Endothelial cell of umbilical vein (primary cell): ENCODE results near the gene DYRK1A. TPM values are rescaled to one million over a fixed set of nuclear protein-coding genes. Genes with fewer than 3 reads are reported as not detected.

Experiments used
- BruUV-seq: library from RNA; stranded (reverse); fragments of 400-500 nt; replicated peaks from 2 replicates; lab custom pipeline; 2021; lab: Mats Ljungman, UMichigan
- CTCF ChIA-PET: fragments of 300-600, 350-600 bp; sonication (Branson Sonifier 250); formaldehyde crosslinking; loops from one replicate; lab custom pipeline; 2021; ENCODE audit warnings: antibody characterized with exemption, inconsistent platforms; lab: Charles Lee
- POLR2A ChIA-PET: fragments of 300-600, 350-600 bp; sonication (Branson Sonifier 250); formaldehyde crosslinking; loops from one replicate; lab custom pipeline; 2021; ENCODE audit warnings: antibody characterized with exemption, inconsistent platforms; lab: Charles Lee
- DNase-seq: peaks from one replicate; pipeline ENCODE4 v3.0.0-alpha.2; 2011; ENCODE audit warnings: low read depth, low spot score
- FAIRE-seq: peaks from 2 replicates; lab custom pipeline; 2011; peaks lifted over from hg19 to GRCh38; lab: Jason Lieb, UNC
- H2AFZ ChIP-seq: 2 replicates; pipeline ENCODE4 v1.6.0; 2012; ENCODE audit warnings: low read depth, low read length, control low read depth, inconsistent platforms
- H3K27ac ChIP-seq: 2 replicates; pipeline ENCODE4 v1.5.1; 2011; ENCODE audit warnings: low read depth, mild to moderate bottlenecking, control low read depth, low read length, moderate library complexity; ENCODE audit not compliant: insufficient read depth
- H3K27me3 ChIP-seq, 2 experiments: 2 replicates each; pipeline versions ENCODE4 v1.6.0 to v1.6.1; 2011; ENCODE audit warnings: low read length in 2 of 2, mixed read lengths in 1 of 2; ENCODE audit not compliant: control insufficient read depth in 2 of 2, insufficient read depth in 2 of 2
- H3K36me3 ChIP-seq, 2 experiments: 2 replicates in 1 of 2; 3 replicates in 1 of 2; pipeline ENCODE4 v1.5.1; 2011; ENCODE audit warnings: low read length in 2 of 2, mild to moderate bottlenecking in 1 of 2, moderate library complexity in 1 of 2; ENCODE audit not compliant: control insufficient read depth in 2 of 2, insufficient read depth in 2 of 2; ENCODE audit errors: extremely low read depth in 1 of 2
- H3K4me1 ChIP-seq: 3 replicates; pipeline ENCODE4 v1.5.1; 2011; ENCODE audit warnings: mild to moderate bottlenecking, low read length; ENCODE audit not compliant: control insufficient read depth, insufficient read depth; ENCODE audit errors: extremely low read depth
- H3K4me2 ChIP-seq: 2 replicates; pipeline ENCODE4 v1.6.1; 2011; ENCODE audit warnings: low read length, control low read depth, mixed read lengths; ENCODE audit not compliant: insufficient read depth
- H3K4me3 ChIP-seq, 3 experiments: fragments of 200-600 bp in 1 of 3; sonication (generic), shearing (Covaris generic) in 1 of 3; replicated peaks in 1 of 3; 2 replicates each; pipeline ENCODE4 v1.5.1; 2011 to 2016; ENCODE audit warnings: control low read depth in 3 of 3, low read length in 3 of 3, mild to moderate bottlenecking in 2 of 3, inconsistent platforms in 1 of 3, low read depth in 1 of 3, moderate library complexity in 1 of 3; ENCODE audit not compliant: insufficient read depth in 1 of 3
- H3K79me2 ChIP-seq: 2 replicates; pipeline ENCODE4 v1.6.0; 2012; ENCODE audit warnings: low read length, inconsistent platforms; ENCODE audit not compliant: control insufficient read depth, insufficient read depth
- H3K9ac ChIP-seq: replicated peaks from 2 replicates; pipeline ENCODE3; 2011; ENCODE audit warnings: low read length, control low read depth; ENCODE audit not compliant: insufficient read depth; ENCODE audit errors: extremely low read depth
- H3K9me1 ChIP-seq: replicated peaks from 3 replicates; pipeline ENCODE4 v1.6.0; 2011; ENCODE audit warnings: mild to moderate bottlenecking, low read length; ENCODE audit not compliant: control insufficient read depth, insufficient read depth; ENCODE audit errors: extremely low read depth
- H3K9me3 ChIP-seq: replicated peaks from 2 replicates; pipeline ENCODE4 v1.5.1; 2012; ENCODE audit warnings: low read length, inconsistent platforms; ENCODE audit not compliant: control insufficient read depth, insufficient read depth
- H4K20me1 ChIP-seq: replicated peaks from 2 replicates; pipeline ENCODE3; 2011; ENCODE audit warnings: mild to moderate bottlenecking, low read length; ENCODE audit not compliant: control insufficient read depth, insufficient read depth; ENCODE audit errors: extremely low read depth
- EZH2 ChIP-seq: IDR thresholded peaks from 2 replicates; pipeline ENCODE4 v1.6.1; 2012; ENCODE audit warnings: borderline replicate concordance, low read depth, mild to moderate bottlenecking, moderate library complexity, low read length, inconsistent platforms; ENCODE audit not compliant: severe bottlenecking
- FOS ChIP-seq: IDR thresholded peaks from 2 replicates; pipeline ENCODE4 v1.6.1; 2011; ENCODE audit warnings: mild to moderate bottlenecking, low read length, moderate library complexity, borderline replicate concordance; ENCODE audit not compliant: insufficient read depth
- GATA2 ChIP-seq: IDR thresholded peaks from 2 replicates; pipeline ENCODE4 v1.7.0; 2011; ENCODE audit warnings: low read depth, mild to moderate bottlenecking, moderate library complexity, mixed read lengths, low read length; ENCODE audit not compliant: insufficient read length, insufficient read depth
- JUN ChIP-seq: IDR thresholded peaks from 2 replicates; pipeline ENCODE4 v1.6.1; 2011; ENCODE audit warnings: borderline replicate concordance, low read depth; ENCODE audit not compliant: insufficient read length, insufficient read depth
- MYC ChIP-seq: IDR thresholded peaks from one replicate; pipeline ENCODE4 v1.6.1; 2011; ENCODE audit warnings: mild to moderate bottlenecking, low read depth, low read length
- POLR2A ChIP-seq: IDR thresholded peaks from 2 replicates; pipeline ENCODE4 v1.6.1; 2012; ENCODE audit warnings: low read depth, mild to moderate bottlenecking, control low read depth, low read length
- POLR2AphosphoS5 ChIP-seq: IDR thresholded peaks from 2 replicates; pipeline ENCODE4 v1.6.1; 2012; ENCODE audit warnings: low read depth, mild to moderate bottlenecking, control low read depth, low read length, moderate library complexity; ENCODE audit not compliant: insufficient read depth
- dilution Hi-C: fragments of 300-500 bp; cut with MboI; formaldehyde crosslinking; loops from one replicate; pipeline ENCODE4 v1.15.0; 2019; ENCODE audit warnings: low sequenced_read_pairs; ENCODE audit not compliant: extremely low pct_ligation_motif_present
- intact Hi-C: fragments of 100-400 bp; cut with micrococcal nuclease; formaldehyde crosslinking; loops from one replicate; pipeline ENCODE4 v1.10.0; 2022
- polyA plus RNA-seq, 4 experiments: library from polyadenylated mRNA; depleted of rRNA in 3 of 4; stranded (reverse) in 3 of 4; unstranded in 1 of 4; fragments of >200 nt; gene quantifications; 2 replicates each; pipeline versions ENCODE4 v1.2.1 to v1.2.3, GENCODE V29; 2011 to 2012; ENCODE audit warnings: missing spikeins in 1 of 4
- total RNA-seq: library from RNA; stranded (reverse); gene quantifications from 2 replicates; pipeline ENCODE4 v1.2.3, GENCODE V29; 2021
- TF ChIP-seq, protein P1 (sequence below): IDR thresholded peaks from 2 replicates; pipeline ENCODE4 v1.6.1; 2011; ENCODE audit not compliant: insufficient read depth, insufficient read length
- TF ChIP-seq, protein P2 (sequence below), 2 donors: IDR thresholded peaks; 1 replicate in 1 of 2; 2 replicates in 1 of 2; pipeline ENCODE4 v1.5.1; 2011; ENCODE audit warnings: low read length in 2 of 2, mild to moderate bottlenecking in 2 of 2, moderate library complexity in 2 of 2, control low read depth in 1 of 2, inconsistent platforms in 1 of 2, low read depth in 1 of 2; ENCODE audit not compliant: insufficient read depth in 1 of 2; ENCODE audit errors: extremely low read depth in 1 of 2

Gene DYRK1A
- total and polyA plus RNA-seq, 2 donors (not counting 3 experiments of a cell fraction or from before 2014, with no cell fraction given): 51.8 to 53.7 TPM

DNA sequence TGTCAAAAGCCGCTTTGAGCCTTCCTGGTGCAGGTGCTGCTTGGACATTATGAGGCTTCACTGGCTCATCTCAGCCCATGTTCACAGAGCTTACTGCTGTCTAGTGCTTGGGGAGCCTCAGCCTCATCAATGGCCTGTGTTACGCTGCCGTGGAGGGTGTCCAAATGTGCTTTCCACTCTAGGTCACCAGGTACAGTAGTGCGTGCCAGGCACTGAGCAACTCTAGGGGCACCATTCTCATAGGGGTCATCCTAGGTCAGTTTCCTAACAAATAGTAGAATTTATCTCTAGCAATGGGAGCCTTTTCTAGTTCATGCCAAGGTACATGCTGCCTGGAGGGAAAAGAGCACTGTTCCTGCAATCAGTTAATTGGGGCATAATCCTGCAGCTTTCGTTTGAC lies 193.8 kb downstream of the DYRK1A start:
- no peak overlapping the region for H3K4me3 ChIP-seq
- H3K4me2 ChIP-seq: no peak overlapping the region
- no peaks in the 10 kb centered on the region for H3K9me3 ChIP-seq
- no peak for DNase-seq
- peaks cover 14% of the 10 kb centered on the region for H3K4me1 ChIP-seq
- H3K9ac ChIP-seq: no peak overlapping the region
- no peak overlapping the region for H3K27ac ChIP-seq
- no peaks in the 10 kb centered on the region for H3K9me1 ChIP-seq
- H4K20me1 ChIP-seq: no peaks in the 10 kb centered on the region
- H2AFZ ChIP-seq: no peak overlapping the region
- no peaks in the 10 kb centered on the region for H3K79me2 ChIP-seq
- ChIA-PET POLR2A (no interaction called here), CTCF (interaction anchor here (1.0 kb wide), 1 partner anchor 10 kb away, joined by 3 read pairs; no protein-coding TSS in a partner anchor)
- H3K27me3 ChIP-seq: peaks cover 0 to 5% of the 10 kb centered on the region in 2 experiments
- no TSS peak for BruUV-seq
- H3K36me3 ChIP-seq: no peaks in the 10 kb centered on the region
- intact Hi-C loops: loop anchor here (5.0 kb wide), 1 partner anchor 188 kb away; no protein-coding TSS in a partner anchor
- TF ChIP-seq GATA2 (no peak), JUN (no peak), POLR2AphosphoS5 (no peak), MYC (no peak), POLR2A (no peak), EZH2 (no peak), FOS (no peak)
- TF ChIP-seq, protein P1, sequence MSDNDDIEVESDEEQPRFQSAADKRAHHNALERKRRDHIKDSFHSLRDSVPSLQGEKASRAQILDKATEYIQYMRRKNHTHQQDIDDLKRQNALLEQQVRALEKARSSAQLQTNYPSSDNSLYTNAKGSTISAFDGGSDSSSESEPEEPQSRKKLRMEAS: no peak
- TF ChIP-seq, protein P2, sequence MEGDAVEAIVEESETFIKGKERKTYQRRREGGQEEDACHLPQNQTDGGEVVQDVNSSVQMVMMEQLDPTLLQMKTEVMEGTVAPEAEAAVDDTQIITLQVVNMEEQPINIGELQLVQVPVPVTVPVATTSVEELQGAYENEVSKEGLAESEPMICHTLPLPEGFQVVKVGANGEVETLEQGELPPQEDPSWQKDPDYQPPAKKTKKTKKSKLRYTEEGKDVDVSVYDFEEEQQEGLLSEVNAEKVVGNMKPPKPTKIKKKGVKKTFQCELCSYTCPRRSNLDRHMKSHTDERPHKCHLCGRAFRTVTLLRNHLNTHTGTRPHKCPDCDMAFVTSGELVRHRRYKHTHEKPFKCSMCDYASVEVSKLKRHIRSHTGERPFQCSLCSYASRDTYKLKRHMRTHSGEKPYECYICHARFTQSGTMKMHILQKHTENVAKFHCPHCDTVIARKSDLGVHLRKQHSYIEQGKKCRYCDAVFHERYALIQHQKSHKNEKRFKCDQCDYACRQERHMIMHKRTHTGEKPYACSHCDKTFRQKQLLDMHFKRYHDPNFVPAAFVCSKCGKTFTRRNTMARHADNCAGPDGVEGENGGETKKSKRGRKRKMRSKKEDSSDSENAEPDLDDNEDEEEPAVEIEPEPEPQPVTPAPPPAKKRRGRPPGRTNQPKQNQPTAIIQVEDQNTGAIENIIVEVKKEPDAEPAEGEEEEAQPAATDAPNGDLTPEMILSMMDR (IDR thresholded peaks at IDR 0.05; ENCODE audit: extremely low read depth in 1 of 2, insufficient read depth in 1 of 2, low read depth in 1 of 2, low read length in 2 of 2): no peak
- dilution Hi-C loops: no loop called here
- no peak for FAIRE-seq
